GM18520 (cell line): ENCODE measurements around the gene NELFCD.
"Not testable (repeated sequence)": the region's sequence is repeated elsewhere in the genome, so short reads cannot be mapped to it uniquely, and the experiment has no call there.

Experiments
- ATAC-seq: cut with Tn5 transposase; IDR thresholded peaks from one replicate; pipeline ENCODE4 v1.9.1; 2021; ENCODE audit not compliant: unreplicated experiment

The NELFCD gene

DNA sequence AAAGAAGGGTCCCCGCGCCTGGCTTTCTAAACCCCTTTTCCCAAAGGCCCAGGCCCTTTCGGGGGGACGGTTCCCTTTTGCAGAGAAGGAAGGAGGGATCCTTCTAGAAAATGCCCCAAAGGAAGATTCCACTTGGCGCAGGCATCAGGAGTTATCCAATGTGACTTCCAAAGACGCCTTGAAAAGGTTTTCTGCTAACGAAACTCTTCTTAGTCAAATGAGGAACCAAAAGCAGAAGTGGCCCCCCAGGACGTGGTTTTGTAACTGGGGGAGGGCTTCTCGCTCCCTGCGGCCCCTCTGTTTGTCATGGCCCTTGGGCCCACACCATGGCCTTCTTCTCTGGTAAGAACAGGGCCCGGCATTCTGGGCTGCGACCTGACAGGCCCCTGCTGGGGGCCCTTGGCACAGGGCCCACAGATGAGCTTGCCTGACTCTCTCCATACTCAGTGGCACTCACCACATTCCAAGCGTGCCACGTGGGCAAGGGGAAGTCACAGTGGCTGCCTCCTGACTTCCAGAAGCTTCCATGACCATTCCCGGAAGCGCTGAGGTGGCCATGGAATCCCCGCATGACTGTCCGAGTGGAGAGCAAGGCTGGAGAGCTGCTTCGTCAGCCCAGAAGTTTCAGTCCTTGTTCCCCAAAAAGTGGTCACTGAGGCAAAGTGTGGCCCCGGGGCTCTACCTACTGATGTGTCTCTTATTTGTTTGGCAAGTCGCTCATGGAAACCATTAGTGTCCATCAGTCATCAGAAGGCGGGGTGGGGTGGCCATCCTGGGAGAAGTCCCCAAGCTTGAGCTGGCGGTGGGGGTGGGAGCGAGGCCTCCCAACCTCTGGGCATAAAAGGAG, 26.8 kb downstream of the NELFCD start:
- no peak for ATAC-seq

DNA sequence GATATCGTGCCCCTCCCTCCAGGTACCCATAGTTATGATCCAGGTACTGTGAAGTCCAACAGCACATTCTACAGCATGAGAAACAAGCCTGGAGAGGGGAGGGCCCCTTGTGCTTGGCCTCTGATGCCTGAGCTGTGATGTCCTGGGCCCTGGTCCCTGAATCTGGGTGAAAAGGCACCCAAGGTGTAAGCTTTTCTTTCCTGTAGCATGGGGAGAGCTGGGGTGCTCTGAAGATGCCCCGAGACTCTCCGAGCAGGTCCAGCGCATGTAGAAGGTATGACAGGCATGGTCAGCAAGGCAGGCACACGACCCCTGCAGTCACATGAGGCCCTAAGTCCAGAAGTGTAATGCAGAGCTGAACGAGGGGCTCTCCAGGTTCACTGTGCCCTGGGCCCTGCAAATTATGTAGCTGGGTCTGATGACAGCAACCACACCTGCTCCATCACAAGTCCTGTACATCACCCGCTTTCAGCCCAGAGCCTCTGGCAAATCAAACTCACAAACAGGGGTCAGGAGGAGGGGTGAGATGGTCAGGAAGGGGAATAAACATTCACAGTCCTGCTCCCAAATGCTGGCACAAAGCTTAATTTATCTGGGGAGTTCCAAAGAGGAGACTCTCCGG, 27.8 kb downstream of the NELFCD start:
- no peak for ATAC-seq

DNA sequence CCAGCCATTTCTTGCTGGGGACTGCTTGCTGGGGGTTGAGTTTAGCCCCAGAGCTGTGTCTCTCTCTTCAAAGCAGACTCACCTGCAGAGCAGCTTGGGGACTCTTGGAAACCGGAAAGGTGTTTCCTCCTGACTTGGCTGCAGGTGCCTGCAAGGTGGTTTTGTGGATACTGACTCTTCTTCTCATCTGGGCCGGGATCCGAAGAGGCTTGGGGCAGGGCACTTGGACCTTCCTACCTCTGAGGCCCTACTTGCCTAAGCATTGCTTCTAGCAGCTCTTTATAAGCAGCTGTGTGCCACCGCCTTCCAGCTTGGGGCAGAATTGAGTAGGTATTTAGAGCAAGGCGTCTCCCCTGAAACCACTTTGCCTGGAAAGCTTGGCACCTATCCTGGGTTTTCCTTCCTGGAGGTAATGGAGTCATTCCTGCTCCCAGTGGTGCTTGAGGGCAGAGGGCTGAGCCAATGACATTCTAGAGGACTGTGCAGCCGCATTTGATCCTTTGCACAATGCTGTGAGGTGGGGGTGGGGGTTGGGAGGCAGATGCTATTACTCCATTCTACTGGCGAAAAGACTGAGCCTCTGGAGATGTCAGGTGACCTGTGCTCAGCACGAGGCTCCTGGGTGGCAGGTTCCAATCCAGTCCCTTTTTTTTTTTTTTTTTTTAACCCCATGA, 29.4 kb downstream of the NELFCD start:
- no peak for ATAC-seq

DNA sequence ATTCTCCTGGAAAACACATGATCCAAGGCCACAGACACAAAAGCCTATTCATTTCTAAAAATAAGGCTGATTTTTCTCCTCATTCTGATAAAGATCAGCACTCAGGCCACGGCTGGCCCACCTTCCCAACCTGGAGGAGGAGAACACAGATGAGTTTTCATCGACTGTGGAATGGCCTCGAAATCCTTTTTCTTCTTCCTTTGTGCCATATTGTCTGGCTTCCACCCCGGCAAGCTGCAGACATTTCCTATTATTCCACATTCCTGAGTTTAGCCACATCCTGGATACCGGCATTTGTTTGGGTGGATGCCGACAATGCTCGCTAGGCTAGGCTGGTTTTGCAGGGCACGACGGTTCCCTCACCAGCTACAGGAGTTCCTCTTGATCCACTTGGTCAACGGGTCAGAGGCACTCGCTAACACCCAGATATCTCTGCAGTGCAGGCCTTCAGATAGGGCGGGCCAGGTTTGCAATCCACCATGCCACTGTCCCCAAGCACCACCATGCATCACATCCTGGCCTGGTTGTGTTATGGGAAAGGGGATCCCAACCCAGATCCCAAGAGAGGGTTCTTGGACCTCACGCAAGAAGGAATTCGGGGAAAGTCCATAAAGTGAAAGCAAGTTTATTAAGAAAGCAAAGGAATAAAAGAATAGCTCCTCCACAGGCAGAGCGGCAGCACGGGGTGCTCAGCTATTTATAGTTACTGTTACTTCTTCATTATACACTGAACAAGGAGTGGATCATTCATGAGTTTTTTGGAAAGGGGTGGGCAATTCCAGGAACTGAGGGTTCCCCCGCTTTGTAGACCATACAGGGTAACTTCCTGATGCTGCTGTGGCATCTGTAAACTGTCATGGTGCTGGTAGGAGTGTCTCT, 30.2 kb downstream of the NELFCD start:
- no peak for ATAC-seq

DNA sequence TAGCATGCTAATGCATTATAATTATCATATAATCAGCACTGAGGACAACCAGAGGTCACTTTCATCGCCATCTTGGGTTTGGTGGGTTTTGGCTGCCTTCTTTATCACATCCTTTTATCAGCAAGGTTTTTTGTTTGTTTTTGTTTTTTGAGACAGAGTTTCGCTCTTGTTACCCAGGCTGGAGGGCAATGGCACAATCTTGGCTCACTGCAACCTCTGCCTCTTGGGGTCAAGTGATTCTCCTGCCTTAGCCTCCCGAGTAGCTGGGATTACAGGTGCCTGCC, 30.8 kb downstream of the NELFCD start:
- ATAC-seq = not testable (repeated sequence)

DNA sequence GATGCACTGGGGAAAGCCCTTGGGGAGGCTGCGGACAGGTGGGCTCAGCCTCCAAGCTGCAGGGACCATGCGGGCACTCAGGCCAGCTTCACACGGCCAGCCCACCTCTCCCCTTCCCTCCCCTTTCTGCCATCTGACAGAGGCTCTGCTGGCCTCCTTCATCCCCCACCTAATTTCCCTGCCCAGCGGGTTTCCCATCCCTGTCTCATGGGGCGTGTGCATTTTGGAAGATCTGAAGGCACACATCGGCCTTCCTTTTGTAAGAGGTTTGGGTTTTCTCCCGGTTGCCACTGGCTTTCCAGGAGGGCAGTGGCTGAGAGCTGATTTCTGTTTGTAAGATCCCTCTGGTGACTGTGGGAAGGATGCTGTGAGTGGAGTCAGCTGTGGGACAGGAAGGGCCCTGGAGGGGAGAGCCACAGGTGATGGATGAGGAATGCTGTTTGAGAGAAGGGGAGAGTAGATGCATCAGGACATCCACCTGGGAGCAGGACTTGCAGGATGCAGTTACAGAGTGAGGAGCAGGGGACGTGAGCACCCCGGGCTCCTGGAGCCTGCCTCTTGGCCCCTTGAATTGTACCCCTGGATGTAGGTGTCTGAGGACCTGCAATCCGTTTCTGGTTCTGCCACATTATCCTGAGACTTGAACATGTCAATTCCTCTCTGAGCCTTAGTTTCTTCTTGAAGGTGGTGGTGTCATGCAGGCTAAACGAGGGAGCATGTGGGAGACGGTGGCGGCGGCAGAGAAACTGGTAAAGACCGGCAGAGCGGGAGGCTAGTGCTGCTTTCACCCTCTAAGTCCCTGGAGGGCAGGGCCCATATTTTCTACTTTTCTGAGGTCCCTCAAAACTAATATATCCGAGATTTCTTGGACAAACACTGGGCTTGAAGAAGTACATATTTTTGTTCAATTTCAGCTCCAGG, 32.2 kb downstream of the NELFCD start:
- no peak for ATAC-seq

DNA sequence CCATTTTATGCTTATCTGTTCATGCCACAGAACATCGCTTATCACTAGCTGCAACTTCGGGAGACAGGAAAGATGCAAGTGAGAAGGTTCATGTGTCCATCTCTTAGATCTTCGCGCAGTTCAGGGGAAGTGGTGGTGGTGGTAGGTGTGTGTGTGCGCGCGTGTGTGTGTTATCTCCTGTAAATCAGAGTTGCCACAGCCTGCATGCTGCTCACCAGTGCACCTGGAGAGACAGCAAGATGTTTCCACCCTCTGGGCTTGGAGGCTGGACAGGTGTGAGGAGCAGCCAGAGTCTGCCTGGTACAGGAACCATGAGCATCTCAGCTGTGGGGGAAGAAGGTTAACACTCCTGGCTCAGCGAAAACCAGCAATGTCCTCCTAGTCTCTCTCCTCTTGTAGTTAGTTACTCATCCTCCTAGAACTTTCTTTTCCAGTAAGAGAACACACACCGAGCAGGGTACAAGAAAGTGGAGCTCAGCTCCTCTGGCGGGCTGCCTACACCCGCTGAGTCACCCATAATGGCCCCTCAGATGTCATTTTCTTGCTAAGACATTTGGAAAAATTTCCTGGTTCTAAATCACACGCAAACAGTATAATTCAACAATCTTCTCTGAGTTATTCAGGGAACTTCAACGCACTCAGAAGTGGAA, 33.0 kb downstream of the NELFCD start:
- ATAC-seq = no peak

DNA sequence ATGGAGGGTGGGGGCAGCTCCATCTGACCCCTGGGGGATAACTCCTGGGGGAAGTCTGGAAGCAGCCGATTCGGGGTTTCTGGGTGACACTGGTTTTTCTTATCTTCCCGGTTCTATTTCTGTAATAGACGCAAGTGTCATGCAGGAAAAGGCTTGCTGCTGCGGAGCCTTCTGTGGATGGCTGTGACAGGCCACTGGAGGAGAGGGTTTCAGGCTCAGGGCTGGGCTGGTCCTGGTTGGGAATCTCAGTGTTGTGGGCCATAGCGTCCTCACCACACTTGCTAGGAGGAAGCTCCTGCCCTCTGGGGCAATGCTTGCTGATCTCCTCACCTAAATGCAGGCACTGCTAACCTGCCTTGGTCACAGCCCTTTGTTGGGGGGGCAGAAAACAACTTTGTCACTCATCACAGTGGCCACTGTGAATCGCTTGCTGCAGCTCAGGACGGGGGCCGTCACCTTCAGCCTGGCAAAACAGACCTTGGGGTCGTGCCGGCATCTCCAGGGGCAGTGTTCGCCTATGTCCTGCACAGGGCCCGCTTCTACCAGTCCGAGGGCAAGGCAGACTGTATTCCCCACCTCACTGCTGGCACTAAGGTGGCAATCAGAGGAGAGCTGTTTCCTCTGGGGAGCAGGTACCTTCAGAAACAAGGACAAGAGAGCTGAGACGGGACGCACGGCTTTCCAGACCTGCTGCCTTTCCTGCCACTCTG, 33.8 kb downstream of the NELFCD start:
- no peak for ATAC-seq

DNA sequence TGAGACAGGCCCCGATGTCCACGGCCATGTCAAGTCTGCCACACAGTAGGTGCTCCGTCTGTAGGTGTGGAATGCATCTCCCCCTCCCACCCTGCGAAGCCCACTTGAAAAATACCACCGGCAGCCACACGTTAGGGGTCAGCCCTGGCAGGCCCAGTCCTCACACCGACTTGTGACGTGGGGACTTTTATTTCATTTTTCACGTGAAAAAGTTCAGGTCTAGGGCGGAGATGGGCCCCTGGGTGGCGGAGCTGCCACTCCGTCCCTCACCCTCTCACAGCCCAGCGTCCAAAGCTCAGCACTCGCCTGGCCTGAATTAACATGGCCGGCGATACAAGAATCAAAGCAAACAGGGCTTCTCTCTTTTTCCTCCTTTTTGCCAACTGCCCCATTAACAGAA, 34.4 kb downstream of the NELFCD start:
- ATAC-seq = no peak

DNA sequence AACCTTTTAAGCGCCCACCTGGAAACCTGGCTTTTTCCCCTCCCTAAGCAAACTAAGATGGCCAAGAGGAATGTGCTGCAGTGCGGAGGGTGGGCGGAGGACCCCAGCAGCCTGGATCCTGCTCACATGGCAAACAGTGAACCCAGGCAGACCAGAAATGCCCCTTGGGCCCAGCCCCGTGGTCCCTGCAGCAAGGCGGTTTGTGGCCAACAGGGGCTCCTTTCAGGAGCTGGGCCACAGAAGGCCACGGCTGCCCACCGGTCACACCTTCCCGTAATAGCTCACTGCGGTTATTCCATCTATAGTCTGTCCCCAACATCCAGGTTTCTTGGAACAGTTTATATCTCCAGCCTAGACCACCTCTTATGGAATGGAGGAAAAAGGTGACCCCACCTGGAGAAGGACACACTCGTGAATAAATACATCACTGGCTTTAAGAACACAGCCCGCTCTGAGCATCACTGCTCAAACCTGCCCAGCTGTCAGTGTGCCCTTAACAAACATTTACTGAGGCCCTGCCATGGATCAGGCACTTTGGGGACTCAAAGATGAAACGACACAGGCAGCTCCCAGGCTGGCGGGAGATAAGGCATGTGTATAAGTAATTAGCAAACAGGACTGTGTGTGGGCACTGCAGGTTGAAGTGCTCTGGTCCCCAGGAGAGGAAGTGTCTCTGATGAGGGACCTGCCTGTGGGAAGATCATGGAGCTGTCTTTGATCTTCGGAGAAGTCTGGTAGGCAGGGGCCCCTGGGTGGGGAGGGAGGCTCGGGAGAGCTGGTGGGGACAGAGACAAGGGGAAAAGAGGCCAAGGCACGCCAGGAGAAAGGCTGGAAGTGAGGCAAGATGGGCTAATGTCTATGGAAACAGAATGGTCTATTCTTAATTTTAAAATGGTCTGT, 35.0 kb downstream of the NELFCD start:
- no peak for ATAC-seq

DNA sequence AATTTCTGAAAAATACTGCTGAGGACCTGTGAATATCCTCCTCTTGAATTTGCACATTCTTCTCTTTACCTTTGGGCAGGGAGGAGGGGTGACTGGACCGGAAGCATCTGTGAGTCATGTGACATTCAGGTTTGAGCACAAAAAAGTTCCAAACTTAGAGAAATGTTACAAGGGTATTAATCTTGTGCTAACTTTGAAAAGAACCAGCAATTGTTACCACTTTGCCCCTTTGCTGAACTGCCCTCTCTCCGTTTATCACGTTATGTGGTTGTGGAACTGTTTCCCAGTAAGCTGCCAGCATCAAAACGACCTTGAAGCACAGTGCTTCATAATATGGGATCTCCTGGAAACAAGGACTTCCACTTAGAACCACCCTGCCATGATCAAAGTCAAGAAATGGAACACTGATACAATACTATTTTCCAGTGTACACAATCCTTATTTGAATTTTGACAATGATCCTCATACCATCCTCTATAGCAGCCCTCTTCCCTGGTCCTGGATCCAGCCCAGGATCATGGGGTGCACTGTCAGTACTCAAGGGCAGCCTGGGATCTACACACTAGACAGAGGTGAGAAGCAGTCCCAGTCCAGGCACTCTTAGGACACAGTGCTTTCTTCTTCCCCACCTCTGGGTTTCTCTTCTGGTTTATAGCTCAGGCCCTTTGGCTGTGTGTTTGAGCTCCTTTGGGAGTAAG, 35.9 kb downstream of the NELFCD start:
- ATAC-seq = no peak

DNA sequence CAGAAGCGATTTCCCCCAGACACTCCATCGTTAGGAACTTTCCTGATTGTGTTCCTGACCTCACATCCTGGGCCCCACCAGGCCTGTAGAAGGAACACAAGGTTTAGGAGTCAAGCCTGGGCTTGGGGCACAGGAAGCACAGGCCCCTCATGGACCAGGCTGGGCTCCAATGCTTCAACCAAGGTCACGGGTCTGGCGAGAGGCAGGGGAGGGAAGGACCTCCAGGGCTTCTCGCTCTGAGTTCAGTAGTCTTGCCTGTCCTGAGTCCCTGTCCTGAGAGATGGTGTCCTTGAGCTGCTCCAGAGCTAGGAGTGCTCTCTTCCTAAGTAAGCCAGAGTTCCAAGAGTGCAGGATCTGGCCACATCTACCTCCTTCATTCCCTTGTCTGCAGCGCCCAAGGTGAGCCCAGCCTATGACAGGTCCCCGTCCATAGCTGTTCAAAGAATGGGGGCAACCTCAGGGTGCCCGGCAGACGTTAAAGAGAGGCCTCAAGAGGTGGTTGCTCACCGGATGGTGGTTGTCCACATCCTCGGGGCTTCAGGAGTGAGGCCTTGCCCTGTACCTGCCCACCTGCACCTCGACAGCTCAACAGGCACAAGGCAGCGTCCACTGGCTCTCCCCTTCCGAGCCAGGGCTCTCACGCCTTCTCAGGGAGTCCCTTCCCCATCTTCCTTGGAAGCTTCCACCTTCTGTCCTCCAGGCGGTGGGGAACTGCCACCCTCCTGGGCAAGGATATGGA, 36.6 kb downstream of the NELFCD start:
- no peak for ATAC-seq

DNA sequence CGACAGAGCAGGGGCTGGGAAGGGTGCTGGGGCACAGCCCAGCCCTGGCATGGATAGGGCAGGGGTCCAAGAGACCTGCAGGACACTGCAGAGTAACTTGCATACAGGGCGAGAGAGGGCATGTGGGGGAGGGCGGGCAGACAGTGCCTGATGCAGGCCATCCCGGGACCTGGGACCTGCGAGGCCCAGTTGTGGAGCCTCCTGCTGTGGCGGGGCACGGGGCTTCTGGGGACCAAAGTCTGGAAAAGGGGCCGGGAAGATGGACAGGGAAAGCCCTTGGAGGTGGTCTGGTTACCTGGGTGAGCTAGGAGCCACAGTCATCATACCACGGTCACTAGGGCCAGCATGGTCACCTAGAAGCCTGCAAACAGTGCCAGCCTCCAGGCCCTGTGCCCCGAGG, 37.8 kb downstream of the NELFCD start:
- no peak for ATAC-seq

DNA sequence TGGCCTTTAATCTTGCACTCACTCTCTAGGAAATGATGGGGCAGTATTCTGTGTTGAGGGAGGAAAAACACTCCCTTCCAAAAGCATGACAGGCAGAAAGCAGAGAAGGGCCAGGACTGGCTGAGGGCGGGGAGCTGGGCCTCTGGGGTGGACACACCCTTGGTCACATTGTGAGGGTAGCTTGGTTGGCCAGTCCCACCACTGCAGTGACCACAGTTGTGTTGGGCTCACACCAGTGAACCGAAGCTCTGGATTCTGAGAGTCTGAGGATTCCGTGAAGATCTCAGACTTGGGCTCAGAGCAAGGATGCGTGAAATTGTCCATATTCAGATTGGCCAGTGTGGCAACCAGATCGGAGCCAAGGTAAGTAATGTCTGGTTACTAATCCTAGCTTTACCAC, 38.2 kb downstream of the NELFCD start, which contains the start of gene TUBB1:
TSS of gene TUBB1 (plus strand) at position 213 of the 400 bp plus-strand sequence. CDS start at position 307, 94 bp downstream.
- ATAC-seq = no peak

DNA sequence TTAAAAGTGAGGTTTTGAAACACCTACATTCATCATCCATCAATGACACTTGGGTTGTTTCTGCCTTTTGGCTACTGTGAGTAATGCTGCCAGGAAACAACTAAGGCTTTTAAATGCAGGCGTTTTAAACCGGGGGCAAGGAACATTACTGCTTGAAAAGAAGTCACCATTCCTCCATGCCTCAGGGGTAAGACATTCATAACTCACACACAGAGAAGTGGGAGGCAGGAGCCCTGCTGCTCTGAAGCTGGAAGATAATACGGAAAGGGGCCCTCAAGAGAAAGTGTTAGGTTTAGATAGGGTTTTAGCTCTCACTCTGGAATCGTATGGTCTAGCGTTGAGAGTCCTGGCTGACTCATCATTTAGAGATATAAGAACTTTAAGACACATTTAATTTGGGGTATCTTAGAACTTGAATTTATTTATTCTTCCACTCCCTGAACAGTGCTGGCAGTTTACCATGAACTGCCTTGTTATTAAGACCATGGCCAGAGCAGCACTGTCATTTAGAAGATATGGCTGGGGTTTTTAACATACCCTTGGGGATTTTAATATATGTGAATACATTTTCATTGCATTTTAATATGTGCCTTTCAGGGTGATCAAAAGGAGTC, 40.0 kb downstream of the NELFCD start:
- ATAC-seq = no peak

DNA sequence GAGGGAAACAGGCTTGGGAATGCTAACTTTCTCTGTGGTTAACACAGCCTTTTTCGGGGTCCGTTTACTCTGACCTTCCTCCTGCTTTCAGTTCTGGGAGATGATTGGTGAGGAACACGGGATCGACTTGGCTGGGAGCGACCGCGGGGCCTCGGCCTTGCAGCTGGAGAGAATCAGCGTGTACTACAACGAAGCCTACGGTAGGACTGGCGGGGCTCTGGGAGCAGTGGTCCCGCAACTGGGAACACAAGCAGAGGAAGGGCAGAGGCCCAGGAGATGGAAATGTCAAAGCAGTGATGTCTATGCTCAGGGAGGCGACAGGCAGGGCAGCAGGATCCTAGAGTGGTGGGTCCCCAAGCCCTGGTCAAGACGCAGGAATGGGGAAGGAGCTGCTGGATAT, 41.7 kb downstream of the NELFCD start:
- ATAC-seq = no peak
